ENCODE results near the gene PAK4. TPM values are rescaled to one million over a fixed set of nuclear protein-coding genes. Genes with fewer than 3 reads are reported as not detected.

PAK4 gene
- total and polyA plus RNA-seq, 5 donors: 15.1 to 24.4 (median 20.4) TPM

DNA sequence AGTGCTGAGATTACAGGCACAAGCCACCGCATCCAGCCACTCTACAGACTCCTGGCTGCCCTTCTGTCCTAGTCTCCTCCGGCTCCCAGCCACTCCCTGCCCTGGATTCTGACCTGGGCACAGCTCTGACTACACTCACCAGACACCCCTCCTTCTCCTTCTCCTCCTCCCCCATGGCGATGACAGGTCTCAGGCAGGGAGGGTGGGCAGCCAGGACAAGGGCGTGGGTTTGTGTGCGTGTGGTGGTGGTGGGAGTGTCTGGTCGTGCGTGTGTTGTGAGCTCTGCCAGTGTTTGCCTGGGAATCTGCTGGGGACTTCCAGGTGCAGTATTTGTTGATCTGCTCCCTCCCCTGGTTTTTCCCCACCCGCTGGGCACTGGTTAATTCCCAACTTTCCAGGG is 68.2 kb downstream of the PAK4 start:
- no peak overlapping the region for H3K4me3 ChIP-seq (ENCODE audit: low read length)
- no peak overlapping the region for H3K27ac ChIP-seq (ENCODE audit: low read length)
- no peaks in the 10 kb centered on the region for H3K9me3 ChIP-seq (ENCODE audit: control insufficient read depth, low read length)
- peak in 1 of 3 donors; percentile 19 for DNase-seq
- H3K27me3 ChIP-seq (ENCODE audit: control insufficient read depth, insufficient read depth): no peaks in the 10 kb centered on the region
- peak in 1 of 2 donors; percentile 69 for ATAC-seq
- H3K4me1 ChIP-seq (ENCODE audit: control insufficient read depth, insufficient read depth, low read length): no peaks in the 10 kb centered on the region
- 21% methylated on average over 8 of the region's 8 CpGs for WGBS
- intact Hi-C loops (cut with DNase I): loop anchor here in 1 of 4 donors (10.0 kb wide), 1 partner anchor 131 kb away; the partner anchor contains the start of gene LRFN1

DNA sequence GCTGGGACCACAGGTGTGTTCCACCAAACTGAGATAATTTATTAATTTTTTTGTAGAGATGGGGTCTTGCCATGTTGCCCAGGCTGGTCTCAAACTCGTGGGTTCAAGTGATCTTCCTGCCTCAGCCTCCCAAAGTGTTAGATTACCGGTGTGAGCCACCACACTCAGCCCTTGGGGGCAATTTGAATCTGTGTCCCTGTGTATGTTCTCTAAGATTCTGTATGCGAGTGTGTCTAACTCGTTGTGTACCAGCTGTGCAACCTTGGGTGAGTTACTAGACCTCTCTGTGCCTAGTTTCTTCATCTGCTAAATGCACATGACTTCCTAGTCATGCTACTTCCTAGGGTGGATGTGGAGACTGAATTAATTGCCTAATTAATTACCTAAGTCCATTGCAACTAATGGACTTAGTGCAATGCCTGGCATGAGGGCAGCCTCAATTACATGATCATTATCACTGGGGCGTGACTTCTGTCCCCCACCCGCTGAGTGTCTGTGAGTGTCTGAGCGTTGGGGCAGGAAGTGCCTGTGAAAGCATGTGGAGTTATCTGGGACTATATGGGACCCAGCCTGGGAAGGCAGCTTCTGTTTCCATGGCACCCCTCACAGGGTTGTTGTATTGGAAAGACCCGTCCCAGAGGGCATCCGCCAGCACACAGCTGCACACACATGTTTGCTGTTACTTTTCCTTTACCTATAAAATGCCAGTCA is 69.4 kb downstream of the PAK4 start:
- ATAC-seq (no peak), DNase-seq (peak in 1 of 3 donors; percentile 11)
- H3K27ac ChIP-seq (ENCODE audit: low read length): no peak overlapping the region
- no peaks in the 10 kb centered on the region for H3K27me3 ChIP-seq (ENCODE audit: control insufficient read depth, insufficient read depth)
- no peak overlapping the region for H3K4me3 ChIP-seq (ENCODE audit: low read length)
- 44% methylated on average over 9 of the region's 9 CpGs for WGBS
- intact Hi-C loops (cut with DNase I): loop anchor here in 1 of 4 donors (10.0 kb wide), 1 partner anchor 130 kb away; the partner anchor contains the start of gene LRFN1
- no peaks in the 10 kb centered on the region for H3K9me3 ChIP-seq (ENCODE audit: control insufficient read depth, low read length)
- H3K4me1 ChIP-seq (ENCODE audit: control insufficient read depth, insufficient read depth, low read length): no peaks in the 10 kb centered on the region

GRCh38 chr19:39195755-39196154 is 70.2 kb downstream of the PAK4 start:
- intact Hi-C loops (cut with DNase I): loop anchor here in 1 of 4 donors (10.0 kb wide), 1 partner anchor 129 kb away; the partner anchor contains the start of gene LRFN1
- 49% methylated on average over 9 of the region's 9 CpGs for whole genome bisulfite sequencing
- H3K9me3 ChIP-seq (ENCODE audit: control insufficient read depth, low read length): no peaks in the 10 kb centered on the region
- H3K27me3 ChIP-seq (ENCODE audit: control insufficient read depth, insufficient read depth): no peaks in the 10 kb centered on the region
- H3K27ac ChIP-seq (ENCODE audit: low read length): no peak overlapping the region
- H3K4me3 ChIP-seq (ENCODE audit: low read length): no peak overlapping the region
- no peak for DNase-seq
- ATAC-seq: no peak
- no peaks in the 10 kb centered on the region for H3K4me1 ChIP-seq (ENCODE audit: control insufficient read depth, insufficient read depth, low read length)

- Histone ChIP-seq H3K4me3 (ENCODE audit: low read length) (no peak overlapping the region), H3K27me3 (ENCODE audit: control insufficient read depth, insufficient read depth) (no peaks in the 10 kb centered on the region), H3K4me1 (ENCODE audit: control insufficient read depth, insufficient read depth, low read length) (no peaks in the 10 kb centered on the region), H3K27ac (ENCODE audit: low read length) (no peak overlapping the region), H3K9me3 (ENCODE audit: control insufficient read depth, low read length) (no peaks in the 10 kb centered on the region)
- DNase-seq: no peak
- no peak for ATAC-seq
- WGBS: 11% methylated on average over 7 of the region's 7 CpGs
- intact Hi-C loops (cut with DNase I): loop anchor here in 1 of 4 donors (10.0 kb wide), 1 partner anchor 128 kb away; the partner anchor contains the start of gene LRFN1
These were observed 70.7 kb downstream of the PAK4 start for GRCh38 chr19:39196320-39196719.

DNA sequence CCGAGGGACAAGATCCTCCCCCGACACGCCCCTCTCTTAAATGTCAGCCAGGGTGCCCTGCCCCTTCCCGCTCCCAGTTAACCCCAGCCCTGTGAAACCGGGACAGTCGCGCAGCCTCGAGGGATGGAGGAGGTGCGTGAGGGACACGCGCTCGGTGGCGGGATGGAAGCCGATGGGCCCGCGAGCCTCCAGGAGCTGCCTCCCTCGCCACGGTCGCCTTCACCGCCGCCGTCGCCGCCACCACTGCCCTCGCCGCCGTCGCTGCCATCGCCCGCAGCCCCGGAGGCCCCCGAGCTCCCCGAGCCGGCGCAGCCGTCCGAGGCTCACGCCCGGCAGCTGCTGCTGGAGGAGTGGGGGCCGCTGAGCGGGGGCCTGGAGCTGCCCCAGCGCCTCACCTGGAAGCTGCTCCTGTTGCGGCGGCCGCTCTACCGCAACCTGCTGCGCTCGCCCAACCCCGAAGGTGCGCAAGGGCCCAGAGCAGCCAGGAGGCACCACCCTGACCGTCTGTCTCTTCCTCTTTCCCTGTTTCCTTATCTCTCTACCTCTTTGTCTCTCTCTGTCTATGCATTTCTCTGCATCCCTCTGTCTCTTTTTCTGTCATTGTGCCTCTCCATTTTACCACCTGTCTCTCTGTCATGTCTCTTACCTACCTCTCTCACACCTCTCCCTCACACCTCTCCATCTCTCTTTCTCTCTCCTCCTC is 71.4 kb downstream of the PAK4 start, which contains the start of gene NCCRP1:
TSS of gene NCCRP1 (plus strand) at position 105 of the 703 bp plus-strand sequence. CDS start at position 124, 19 bp downstream.
- Histone ChIP-seq H3K4me1 (ENCODE audit: control insufficient read depth, insufficient read depth, low read length) (no peaks in the 10 kb centered on the region), H3K27ac (ENCODE audit: low read length) (no peak within 1 kb of the TSS), H3K9me3 (ENCODE audit: control insufficient read depth, low read length) (no peaks in the 10 kb centered on the region), H3K4me3 (ENCODE audit: low read length) (no peak within 1 kb of the TSS), H3K27me3 (ENCODE audit: control insufficient read depth, insufficient read depth) (no peaks in the 10 kb centered on the region)
- DNase-seq (peak in 1 of 3 donors; percentile 25), ATAC-seq (no peak)
- intact Hi-C loops (cut with DNase I): loop anchor here in 1 of 4 donors (10.0 kb wide), 1 partner anchor 128 kb away; the partner anchor contains the start of gene LRFN1
- whole genome bisulfite sequencing: 2% methylated on average over 51 of the region's 51 CpGs

DNA sequence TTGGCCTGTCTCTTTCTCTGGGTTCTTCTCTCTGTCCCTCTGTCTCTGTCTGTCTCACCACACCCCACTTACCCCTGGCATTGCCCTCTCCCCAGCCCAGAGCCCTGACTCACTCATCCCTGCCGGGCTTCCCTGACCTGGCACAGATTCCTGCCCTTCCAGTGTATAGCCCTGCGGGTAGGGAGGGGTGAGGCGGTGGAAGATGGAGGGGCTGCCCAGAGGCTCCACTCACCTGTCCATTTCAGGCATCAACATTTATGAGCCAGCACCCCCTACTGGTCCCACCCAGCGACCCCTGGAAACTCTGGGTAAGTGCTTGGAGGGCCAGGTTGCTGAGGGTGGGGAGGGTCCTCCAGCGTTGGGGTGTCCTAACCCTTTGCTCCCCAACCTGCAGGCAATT is 72.2 kb downstream of the PAK4 start:
- intact Hi-C loops (cut with DNase I): loop anchor here in 1 of 4 donors (10.0 kb wide), 1 partner anchor 127 kb away; the partner anchor contains the start of gene LRFN1
- Histone ChIP-seq H3K27me3 (ENCODE audit: control insufficient read depth, insufficient read depth) (no peaks in the 10 kb centered on the region), H3K4me3 (ENCODE audit: low read length) (no peak overlapping the region), H3K27ac (ENCODE audit: low read length) (no peak overlapping the region), H3K9me3 (ENCODE audit: control insufficient read depth, low read length) (no peaks in the 10 kb centered on the region), H3K4me1 (ENCODE audit: control insufficient read depth, insufficient read depth, low read length) (no peaks in the 10 kb centered on the region)
- no peak for DNase-seq
- no peak for ATAC-seq
- 58% methylated on average over 5 of the region's 5 CpGs for WGBS

DNA sequence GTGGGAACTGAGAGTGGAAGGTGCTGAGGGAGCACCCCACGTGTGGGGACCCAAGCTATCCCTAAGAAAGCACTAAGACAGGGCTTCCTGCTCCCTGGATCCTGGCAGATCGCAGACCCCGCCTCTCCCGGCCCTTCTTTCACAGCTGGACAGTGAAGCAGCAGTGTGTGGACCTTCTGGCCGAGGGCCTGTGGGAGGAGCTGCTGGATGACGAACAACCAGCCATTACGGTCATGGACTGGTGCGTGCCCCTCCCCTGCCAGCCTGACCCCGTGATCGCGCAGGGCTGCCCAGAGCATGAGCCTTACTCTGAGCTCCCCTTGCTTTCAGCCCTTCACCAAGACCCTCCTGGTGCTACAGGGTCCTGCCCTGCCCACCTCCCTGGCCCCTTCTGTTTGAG is 73.4 kb downstream of the PAK4 start:
- peak; percentile 68 to 84 (median 77) for DNase-seq
- Histone ChIP-seq H3K9me3 (ENCODE audit: control insufficient read depth, low read length) (no peaks in the 10 kb centered on the region), H3K27ac (ENCODE audit: low read length) (no peak overlapping the region), H3K4me3 (ENCODE audit: low read length) (no peak overlapping the region), H3K27me3 (ENCODE audit: control insufficient read depth, insufficient read depth) (no peaks in the 10 kb centered on the region), H3K4me1 (ENCODE audit: control insufficient read depth, insufficient read depth, low read length) (no peaks in the 10 kb centered on the region)
- WGBS: 20% methylated on average over 11 of the region's 11 CpGs
- ATAC-seq: peak; percentile 66 to 75
- intact Hi-C loops (cut with DNase I): loop anchor here in 1 of 4 donors (10.0 kb wide), 1 partner anchor 126 kb away; the partner anchor contains the start of gene LRFN1

DNA sequence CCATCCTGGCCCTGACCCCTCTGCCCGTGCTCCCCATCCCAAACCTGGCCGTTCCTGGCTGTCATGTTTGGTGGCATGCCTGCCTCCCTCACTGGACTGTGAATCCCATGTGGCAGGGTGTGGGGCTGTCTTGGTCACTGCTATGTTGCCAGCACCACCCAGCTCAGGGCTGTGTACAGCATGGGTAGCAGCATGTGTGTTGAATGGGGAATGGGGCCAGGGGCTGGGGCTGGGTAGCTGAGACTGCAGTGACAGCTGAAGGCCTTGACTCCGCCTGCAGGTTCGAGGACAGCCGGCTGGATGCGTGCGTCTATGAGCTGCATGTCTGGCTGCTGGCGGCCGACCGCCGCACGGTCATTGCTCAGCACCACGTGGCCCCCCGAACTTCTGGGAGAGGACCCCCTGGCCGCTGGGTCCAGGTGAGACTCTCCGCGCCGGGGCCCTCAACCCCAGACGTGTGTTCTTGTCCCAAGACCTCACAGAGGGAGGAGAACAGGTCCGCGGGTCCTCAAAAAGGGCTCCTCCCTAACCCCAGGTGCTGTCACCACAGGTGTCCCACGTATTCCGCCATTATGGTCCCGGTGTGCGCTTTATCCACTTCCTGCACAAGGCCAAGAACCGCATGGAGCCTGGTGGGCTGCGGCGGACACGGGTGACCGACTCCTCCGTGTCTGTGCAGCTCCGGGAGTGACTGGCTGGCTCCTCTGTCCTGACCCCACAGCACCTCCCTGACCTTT is 74.6 kb downstream of the PAK4 start:
- no peak for ATAC-seq
- DNase-seq: peak in 1 of 3 donors; percentile 48
- Histone ChIP-seq H3K9me3 (ENCODE audit: control insufficient read depth, low read length) (no peaks in the 10 kb centered on the region), H3K27ac (ENCODE audit: low read length) (no peak overlapping the region), H3K4me1 (ENCODE audit: control insufficient read depth, insufficient read depth, low read length) (no peaks in the 10 kb centered on the region), H3K4me3 (ENCODE audit: low read length) (no peak overlapping the region), H3K27me3 (ENCODE audit: control insufficient read depth, insufficient read depth) (no peaks in the 10 kb centered on the region)
- intact Hi-C loops (cut with DNase I): no loop called here
- 83% methylated on average over 32 of the region's 32 CpGs for WGBS

- 87% methylated on average over 3 of the region's 3 CpGs for WGBS
- Histone ChIP-seq H3K27me3 (ENCODE audit: control insufficient read depth, insufficient read depth) (no peaks in the 10 kb centered on the region), H3K27ac (ENCODE audit: low read length) (no peak overlapping the region), H3K4me3 (ENCODE audit: low read length) (no peak overlapping the region), H3K9me3 (ENCODE audit: control insufficient read depth, low read length) (no peaks in the 10 kb centered on the region), H3K4me1 (ENCODE audit: control insufficient read depth, insufficient read depth, low read length) (no peaks in the 10 kb centered on the region)
- intact Hi-C loops (cut with DNase I): no loop called here
- ATAC-seq (no peak), DNase-seq (peak in 1 of 3 donors; percentile 6)
These were observed 75.2 kb downstream of the PAK4 start for GRCh38 chr19:39200803-39201115.

GRCh38 chr19:39202998-39203355 is 77.4 kb downstream of the PAK4 start:
- Histone ChIP-seq H3K9me3 (ENCODE audit: control insufficient read depth, low read length) (no peaks in the 10 kb centered on the region), H3K27me3 (ENCODE audit: control insufficient read depth, insufficient read depth) (no peaks in the 10 kb centered on the region), H3K27ac (ENCODE audit: low read length) (no peak overlapping the region), H3K4me1 (ENCODE audit: control insufficient read depth, insufficient read depth, low read length) (no peaks in the 10 kb centered on the region), H3K4me3 (ENCODE audit: low read length) (no peak overlapping the region)
- no peak for DNase-seq
- intact Hi-C loops (cut with DNase I): no loop called here
- WGBS: 95% methylated on average over 1 of the region's 1 CpG
- ATAC-seq: no peak

All from right cardiac atrium (tissue), 5 donors.